ENCODE data around the gene TEX38.

DNA sequence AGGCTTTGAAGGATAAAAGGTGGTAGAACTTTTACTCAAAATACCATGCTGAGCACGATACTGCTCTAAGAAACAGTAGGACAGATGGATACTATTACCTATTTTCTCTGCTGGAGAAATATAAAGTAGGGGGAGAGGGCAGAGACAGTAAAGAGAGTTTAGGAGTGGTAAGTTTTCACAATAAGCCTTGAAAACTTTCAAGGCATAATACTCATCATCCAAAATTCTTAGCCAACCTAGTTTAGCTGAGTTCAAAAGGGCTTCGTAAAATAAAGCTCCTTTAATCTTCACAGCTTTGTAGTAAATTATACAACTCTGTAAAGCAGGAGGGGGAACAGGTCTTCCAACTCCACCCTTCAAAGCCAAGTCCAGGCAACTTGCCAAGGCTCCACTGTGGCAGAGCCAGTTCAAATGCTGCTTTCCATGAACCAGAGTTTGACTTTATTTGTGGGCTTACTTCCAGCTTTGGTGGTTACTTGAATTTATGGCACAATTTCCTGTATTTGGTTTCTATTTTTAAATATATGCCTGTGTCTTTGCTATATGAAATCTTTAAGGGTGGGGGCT is 15.5 kb downstream of the TEX38 start:
- TF ChIP-seq, protein P1, sequence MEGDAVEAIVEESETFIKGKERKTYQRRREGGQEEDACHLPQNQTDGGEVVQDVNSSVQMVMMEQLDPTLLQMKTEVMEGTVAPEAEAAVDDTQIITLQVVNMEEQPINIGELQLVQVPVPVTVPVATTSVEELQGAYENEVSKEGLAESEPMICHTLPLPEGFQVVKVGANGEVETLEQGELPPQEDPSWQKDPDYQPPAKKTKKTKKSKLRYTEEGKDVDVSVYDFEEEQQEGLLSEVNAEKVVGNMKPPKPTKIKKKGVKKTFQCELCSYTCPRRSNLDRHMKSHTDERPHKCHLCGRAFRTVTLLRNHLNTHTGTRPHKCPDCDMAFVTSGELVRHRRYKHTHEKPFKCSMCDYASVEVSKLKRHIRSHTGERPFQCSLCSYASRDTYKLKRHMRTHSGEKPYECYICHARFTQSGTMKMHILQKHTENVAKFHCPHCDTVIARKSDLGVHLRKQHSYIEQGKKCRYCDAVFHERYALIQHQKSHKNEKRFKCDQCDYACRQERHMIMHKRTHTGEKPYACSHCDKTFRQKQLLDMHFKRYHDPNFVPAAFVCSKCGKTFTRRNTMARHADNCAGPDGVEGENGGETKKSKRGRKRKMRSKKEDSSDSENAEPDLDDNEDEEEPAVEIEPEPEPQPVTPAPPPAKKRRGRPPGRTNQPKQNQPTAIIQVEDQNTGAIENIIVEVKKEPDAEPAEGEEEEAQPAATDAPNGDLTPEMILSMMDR (IDR thresholded peaks at IDR 0.05): no peak
- TF ChIP-seq POLR2A (IDR thresholded peaks at IDR 0.05): no peak
